Uterus (tissue), 2 donors: ENCODE data around the gene PLS1.

Experiments
- POLR2A ChIP-seq, 2 donors: fragments of 450-650 bp; IDR thresholded peaks; one replicate each; pipeline ENCODE4 v1.6.1; 2016; ENCODE audit warnings: antibody characterized with exemption in 2 of 2, mild to moderate bottlenecking in 1 of 2, moderate library complexity in 1 of 2
- TF ChIP-seq, protein P1 (sequence below), 4 experiments: fragments of 200-600 bp in 2 of 4; fragments of 450-650 bp in 2 of 4; sonication (generic) in 2 of 4; IDR thresholded peaks; one replicate each; pipeline ENCODE4 v1.5.1; 2016 to 2019; ENCODE audit warnings: antibody characterized with exemption in 4 of 4, mild to moderate bottlenecking in 2 of 4, moderate library complexity in 1 of 4

- TF ChIP-seq, protein P1, sequence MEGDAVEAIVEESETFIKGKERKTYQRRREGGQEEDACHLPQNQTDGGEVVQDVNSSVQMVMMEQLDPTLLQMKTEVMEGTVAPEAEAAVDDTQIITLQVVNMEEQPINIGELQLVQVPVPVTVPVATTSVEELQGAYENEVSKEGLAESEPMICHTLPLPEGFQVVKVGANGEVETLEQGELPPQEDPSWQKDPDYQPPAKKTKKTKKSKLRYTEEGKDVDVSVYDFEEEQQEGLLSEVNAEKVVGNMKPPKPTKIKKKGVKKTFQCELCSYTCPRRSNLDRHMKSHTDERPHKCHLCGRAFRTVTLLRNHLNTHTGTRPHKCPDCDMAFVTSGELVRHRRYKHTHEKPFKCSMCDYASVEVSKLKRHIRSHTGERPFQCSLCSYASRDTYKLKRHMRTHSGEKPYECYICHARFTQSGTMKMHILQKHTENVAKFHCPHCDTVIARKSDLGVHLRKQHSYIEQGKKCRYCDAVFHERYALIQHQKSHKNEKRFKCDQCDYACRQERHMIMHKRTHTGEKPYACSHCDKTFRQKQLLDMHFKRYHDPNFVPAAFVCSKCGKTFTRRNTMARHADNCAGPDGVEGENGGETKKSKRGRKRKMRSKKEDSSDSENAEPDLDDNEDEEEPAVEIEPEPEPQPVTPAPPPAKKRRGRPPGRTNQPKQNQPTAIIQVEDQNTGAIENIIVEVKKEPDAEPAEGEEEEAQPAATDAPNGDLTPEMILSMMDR (IDR thresholded peaks at IDR 0.05), result no peak
- no peak for TF ChIP-seq POLR2A (IDR thresholded peaks at IDR 0.05)
Measured at GRCh38 chr3:142608631-142609030, 12.4 kb downstream of the PLS1 start.
